KMS-11 (cell line): ENCODE measurements around the gene PNPLA5.

Source experiments
- H2AFZ ChIP-seq: fragments of 200-600 bp; sonication (generic); 2 replicates; pipeline ENCODE4 v1.6.1; 2016; ENCODE audit warnings: antibody characterized with exemption, mixed run types, low read depth
- H3K27ac ChIP-seq: fragments of 200-600 bp; sonication (generic); 2 replicates; pipeline ENCODE4 v1.6.1; 2016; ENCODE audit warnings: mild to moderate bottlenecking, mixed run types
- H3K27me3 ChIP-seq: fragments of 200-600 bp; sonication (generic); 2 replicates; pipeline ENCODE4 v1.6.1; 2017; ENCODE audit warnings: mild to moderate bottlenecking, low read depth, mixed run types, moderate library complexity; ENCODE audit not compliant: insufficient read depth
- H3K36me3 ChIP-seq: fragments of 200-600 bp; sonication (generic); 2 replicates; pipeline ENCODE4 v1.6.1; 2017; ENCODE audit warnings: mild to moderate bottlenecking, mixed run types; ENCODE audit not compliant: insufficient read depth
- H3K4me1 ChIP-seq: fragments of 200-600 bp; sonication (generic); 2 replicates; pipeline ENCODE4 v1.6.1; 2016; ENCODE audit warnings: mild to moderate bottlenecking, low read depth, mixed run types; ENCODE audit not compliant: poor library complexity, severe bottlenecking
- H3K4me2 ChIP-seq: fragments of 200-600 bp; sonication (generic); 2 replicates; pipeline ENCODE4 v1.7.0; 2016; ENCODE audit warnings: mild to moderate bottlenecking, mixed run types
- H3K4me3 ChIP-seq: fragments of 200-600 bp; sonication (generic); IDR thresholded peaks from 2 replicates; pipeline ENCODE4 v1.6.1; 2017; ENCODE audit warnings: low read depth, low read length, mixed read lengths; ENCODE audit not compliant: insufficient read depth
- H3K79me2 ChIP-seq: fragments of 200-600 bp; sonication (generic); 2 replicates; pipeline ENCODE4 v1.6.1; 2016; ENCODE audit warnings: low read depth, mixed run types; ENCODE audit not compliant: insufficient read depth
- H3K9ac ChIP-seq: fragments of 200-600 bp; sonication (generic); 2 replicates; pipeline ENCODE4 v1.6.1; 2016; ENCODE audit warnings: mild to moderate bottlenecking, mixed run types
- H4K20me1 ChIP-seq: fragments of 200-600 bp; sonication (generic); 2 replicates; pipeline ENCODE4 v1.6.1; 2016; ENCODE audit warnings: mild to moderate bottlenecking, mixed run types; ENCODE audit not compliant: insufficient read depth
- TF ChIP-seq, protein P1 (sequence below): fragments of 200-600 bp; sonication (generic); conservative IDR thresholded peaks from 2 replicates; pipeline ENCODE4 v1.6.1; 2017; ENCODE audit warnings: low read depth, mild to moderate bottlenecking, antibody characterized with exemption, low read length, moderate library complexity, mixed read lengths

Gene PNPLA5

DNA sequence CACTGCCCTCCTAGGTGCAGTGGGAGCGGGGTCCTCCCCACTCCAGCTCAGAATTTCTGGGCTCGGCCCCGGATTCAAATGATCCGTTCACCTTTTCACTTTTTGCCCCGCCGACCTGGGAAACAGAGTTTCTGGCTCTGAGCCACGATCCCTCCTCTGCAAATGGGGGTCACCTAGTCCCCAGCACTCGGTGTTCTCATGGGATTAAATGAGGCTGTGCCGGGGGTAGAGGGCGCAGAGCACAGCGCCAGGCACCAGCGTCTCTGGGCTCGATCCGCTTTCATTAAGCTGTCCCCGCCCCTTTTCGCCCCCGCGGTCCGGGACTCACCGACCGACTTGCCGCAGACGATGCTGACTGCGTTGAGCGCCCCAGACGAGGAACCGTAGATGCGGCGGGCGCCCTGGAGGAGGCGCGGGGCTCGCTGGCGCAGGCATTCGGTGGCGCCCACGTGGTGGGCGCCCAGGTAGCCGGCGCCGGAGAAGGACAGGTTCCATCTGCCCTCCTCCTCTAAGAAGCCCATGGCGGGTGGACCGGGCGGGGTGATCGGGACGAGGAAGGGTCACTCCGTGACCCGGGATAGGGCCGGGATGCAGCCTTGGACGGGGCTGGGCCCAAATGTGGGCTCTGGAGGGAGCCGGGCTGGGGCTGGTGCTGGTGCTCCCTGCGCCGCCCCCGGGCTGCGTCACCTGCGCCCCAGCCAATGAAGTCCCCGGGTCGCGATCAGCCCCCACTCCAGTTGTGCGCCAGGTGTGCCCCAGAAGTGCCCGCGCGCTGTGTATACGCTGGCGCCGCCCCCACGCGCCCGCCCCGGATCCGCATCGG, at the start of gene PNPLA5:
Gene PNPLA5 (minus strand): TSS at position 654 of the 823 bp plus-strand sequence. CDS start 133 bp downstream, at position 521.
- Histone ChIP-seq H3K4me3 (no peak within 1 kb of the TSS), H3K27me3 (peaks cover 31% of the 10 kb centered on the region; the same call in 1 of the 2 replicates), H3K36me3 (no peaks in the 10 kb centered on the region), H3K9ac (no peak within 1 kb of the TSS), H3K27ac (no peak within 1 kb of the TSS), H2AFZ (no peak within 1 kb of the TSS), H4K20me1 (no peaks in the 10 kb centered on the region), H3K79me2 (no peaks in the 10 kb centered on the region), H3K4me2 (no peak within 1 kb of the TSS), H3K4me1 (no peaks in the 10 kb centered on the region)
- TF ChIP-seq, protein P1, sequence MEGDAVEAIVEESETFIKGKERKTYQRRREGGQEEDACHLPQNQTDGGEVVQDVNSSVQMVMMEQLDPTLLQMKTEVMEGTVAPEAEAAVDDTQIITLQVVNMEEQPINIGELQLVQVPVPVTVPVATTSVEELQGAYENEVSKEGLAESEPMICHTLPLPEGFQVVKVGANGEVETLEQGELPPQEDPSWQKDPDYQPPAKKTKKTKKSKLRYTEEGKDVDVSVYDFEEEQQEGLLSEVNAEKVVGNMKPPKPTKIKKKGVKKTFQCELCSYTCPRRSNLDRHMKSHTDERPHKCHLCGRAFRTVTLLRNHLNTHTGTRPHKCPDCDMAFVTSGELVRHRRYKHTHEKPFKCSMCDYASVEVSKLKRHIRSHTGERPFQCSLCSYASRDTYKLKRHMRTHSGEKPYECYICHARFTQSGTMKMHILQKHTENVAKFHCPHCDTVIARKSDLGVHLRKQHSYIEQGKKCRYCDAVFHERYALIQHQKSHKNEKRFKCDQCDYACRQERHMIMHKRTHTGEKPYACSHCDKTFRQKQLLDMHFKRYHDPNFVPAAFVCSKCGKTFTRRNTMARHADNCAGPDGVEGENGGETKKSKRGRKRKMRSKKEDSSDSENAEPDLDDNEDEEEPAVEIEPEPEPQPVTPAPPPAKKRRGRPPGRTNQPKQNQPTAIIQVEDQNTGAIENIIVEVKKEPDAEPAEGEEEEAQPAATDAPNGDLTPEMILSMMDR = no peak

DNA sequence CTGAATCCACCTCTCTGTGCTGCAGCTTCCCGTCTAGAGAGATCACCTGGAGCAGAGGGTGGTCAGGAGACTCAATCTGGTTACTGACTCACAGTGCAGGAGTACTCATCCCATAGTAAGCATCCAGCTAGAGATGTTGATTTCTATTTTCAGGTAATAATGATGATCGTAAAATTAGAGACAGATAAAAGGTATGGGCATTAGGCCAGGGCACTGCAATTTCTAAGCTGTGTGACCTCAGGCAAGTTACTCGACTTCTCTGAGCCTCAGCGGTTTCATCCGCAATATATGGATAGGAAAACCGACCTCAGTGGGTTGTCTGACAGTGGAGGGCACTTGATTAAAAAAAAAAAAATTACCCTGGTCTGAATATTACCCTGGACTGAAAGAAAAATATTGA, 49.6 kb upstream of the PNPLA5 start:
- no peaks in the 10 kb centered on the region for H4K20me1 ChIP-seq
- TF ChIP-seq, protein P1 = no peak
- no peak overlapping the region for H3K4me2 ChIP-seq
- H3K9ac ChIP-seq = no peak overlapping the region
- H3K27ac ChIP-seq = no peak overlapping the region
- H2AFZ ChIP-seq = no peak overlapping the region
- peaks cover 18% of the 10 kb centered on the region; the same call in 1 of the 2 replicates for H3K27me3 ChIP-seq
- no peaks in the 10 kb centered on the region for H3K36me3 ChIP-seq
- no peaks in the 10 kb centered on the region for H3K4me1 ChIP-seq
- H3K79me2 ChIP-seq = no peaks in the 10 kb centered on the region
- no peak overlapping the region for H3K4me3 ChIP-seq

- no peaks in the 10 kb centered on the region for H3K79me2 ChIP-seq
- TF ChIP-seq, protein P1 = no peak
- H3K27me3 ChIP-seq = peaks cover 41% of the 10 kb centered on the region; the same call in 1 of the 2 replicates
- no peak overlapping the region for H3K4me2 ChIP-seq
- H3K36me3 ChIP-seq = no peaks in the 10 kb centered on the region
- no peak overlapping the region for H3K9ac ChIP-seq
- H3K4me1 ChIP-seq = no peaks in the 10 kb centered on the region
- no peak overlapping the region for H3K4me3 ChIP-seq
- H4K20me1 ChIP-seq = no peaks in the 10 kb centered on the region
- no peak overlapping the region for H3K27ac ChIP-seq
- H2AFZ ChIP-seq = no peak overlapping the region
These were observed 40.0 kb upstream of the PNPLA5 start for GRCh38 chr22:43931771-43932170.

GRCh38 chr22:43928908-43929307, 37.1 kb upstream of the PNPLA5 start:
- H3K36me3 ChIP-seq = no peaks in the 10 kb centered on the region
- no peak overlapping the region for H3K9ac ChIP-seq
- no peak overlapping the region for H3K4me2 ChIP-seq
- no peak overlapping the region for H3K27ac ChIP-seq
- TF ChIP-seq, protein P1 = no peak
- H2AFZ ChIP-seq = no peak overlapping the region
- peaks cover 41% of the 10 kb centered on the region; the same call in 1 of the 2 replicates for H3K27me3 ChIP-seq
- H3K4me3 ChIP-seq = no peak overlapping the region
- no peaks in the 10 kb centered on the region for H3K79me2 ChIP-seq
- no peaks in the 10 kb centered on the region for H4K20me1 ChIP-seq
- no peaks in the 10 kb centered on the region for H3K4me1 ChIP-seq
